Cardiac septum (tissue), 1 donor: ENCODE results near the gene APOBEC3A. TPM values are rescaled to one million over a fixed set of nuclear protein-coding genes. Genes with fewer than 3 reads are reported as not detected.

ENCODE experiments used
- DNase-seq: peaks from one replicate; pipeline ENCODE4 v3.0.0-alpha.2; 2020; ENCODE audit warnings: low spot score
- intact Hi-C: fragments of 100-400 bp; cut with DNase I; formaldehyde crosslinking; loops from one replicate; pipeline ENCODE4 v1.14.0; 2022
- long read RNA-seq: library from polyadenylated mRNA; unstranded; transcript quantifications from one replicate; pipeline ENCODE4 v2.0.0, GENCODE V29; 2021
- total RNA-seq: library from RNA; stranded (reverse); fragmentation: NEBNext Ultra II Directional; extraction: Animal tissue kit (Norgen Biotek cat#: 25700); gene quantifications from one replicate; pipeline ENCODE4 v1.2.1, GENCODE V29; 2021
- donor health status: DM: no; HTN: no; CAD: no.

The APOBEC3A gene
- total RNA-seq = 1.7 TPM
- long read RNA-seq = 0 reads

- intact Hi-C loops = no loop called here
- DNase-seq = peak; percentile 83
Observed at GRCh38 chr22:38957046-38957770, at the start of gene APOBEC3A. TSS of gene APOBEC3A (plus strand) at chr22:38957609. CDS start at chr22:38957692, 83 bp downstream.

GRCh38 chr22:38907767-38908166 lies 49.6 kb upstream of the APOBEC3A start:
- intact Hi-C loops = no loop called here
- no peak for DNase-seq

- no peak for DNase-seq
- intact Hi-C loops = no loop called here
Observed at GRCh38 chr22:38911434-38911833, 46.0 kb upstream of the APOBEC3A start.

GRCh38 chr22:38919631-38920190 lies 37.7 kb upstream of the APOBEC3A start:
- intact Hi-C loops = loop anchor here (10.0 kb wide), 1 partner anchor 135 kb away; no protein-coding TSS in a partner anchor

GRCh38 chr22:38921120-38921519 lies 36.3 kb upstream of the APOBEC3A start:
- DNase-seq = no peak
- intact Hi-C loops = loop anchor here (10.0 kb wide), 1 partner anchor 136 kb away; no protein-coding TSS in a partner anchor

More at GRCh38 chr22:38919631-38920190, 37.7 kb upstream of the APOBEC3A start:
- no peak for DNase-seq

GRCh38 chr22:38921806-38922205 lies 35.6 kb upstream of the APOBEC3A start:
- no peak for DNase-seq
- intact Hi-C loops = loop anchor here (10.0 kb wide), 1 partner anchor 137 kb away; no protein-coding TSS in a partner anchor

- intact Hi-C loops = loop anchor here (1.0 to 10.0 kb wide), 3 partner anchors 41 to 139 kb away; partner anchors contain the start of gene CBX6
- peak; percentile 92 for DNase-seq
Observed at GRCh38 chr22:38923463-38924346, 33.7 kb upstream of the APOBEC3A start.

GRCh38 chr22:38924347-38924952 lies 33.0 kb upstream of the APOBEC3A start:
- intact Hi-C loops = loop anchor here (1.0 to 10.0 kb wide), 3 partner anchors 42 to 140 kb away; partner anchors contain the start of gene CBX6
- peak; percentile 86 for DNase-seq

- no peak for DNase-seq
- intact Hi-C loops = loop anchor here (2.0 to 10.0 kb wide), 2 partner anchors 43 to 141 kb away; no protein-coding TSS in a partner anchor
Observed at GRCh38 chr22:38925571-38926041, 31.8 kb upstream of the APOBEC3A start.

- peak; percentile 93 for DNase-seq
- intact Hi-C loops = loop anchor here (10.0 kb wide), 1 partner anchor 142 kb away; no protein-coding TSS in a partner anchor
Observed at GRCh38 chr22:38927033-38927781, 30.2 kb upstream of the APOBEC3A start.

GRCh38 chr22:38930512-38930911 lies 26.9 kb upstream of the APOBEC3A start:
- intact Hi-C loops = loop anchor here (10.0 kb wide), 1 partner anchor 184 kb away; no protein-coding TSS in a partner anchor
- DNase-seq = no peak

GRCh38 chr22:38935023-38935422 lies 22.4 kb upstream of the APOBEC3A start:
- intact Hi-C loops = loop anchor here (10.0 kb wide), 1 partner anchor 180 kb away; no protein-coding TSS in a partner anchor
- peak; percentile 74 for DNase-seq

GRCh38 chr22:38935616-38936015 lies 21.8 kb upstream of the APOBEC3A start:
- intact Hi-C loops = loop anchor here (10.0 kb wide), 1 partner anchor 179 kb away; no protein-coding TSS in a partner anchor

GRCh38 chr22:38936562-38936961 lies 20.8 kb upstream of the APOBEC3A start:
- DNase-seq = peak; percentile 31
- intact Hi-C loops = loop anchor here (10.0 kb wide), 1 partner anchor 178 kb away; no protein-coding TSS in a partner anchor

More at GRCh38 chr22:38935616-38936015, 21.8 kb upstream of the APOBEC3A start:
- DNase-seq = no peak

GRCh38 chr22:38937036-38937435 lies 20.4 kb upstream of the APOBEC3A start:
- DNase-seq = peak; percentile 63
- intact Hi-C loops = loop anchor here (10.0 kb wide), 1 partner anchor 178 kb away; no protein-coding TSS in a partner anchor

GRCh38 chr22:38937541-38937940 lies 19.9 kb upstream of the APOBEC3A start:
- DNase-seq = peak; percentile 9
- intact Hi-C loops = loop anchor here (10.0 kb wide), 1 partner anchor 177 kb away; no protein-coding TSS in a partner anchor

GRCh38 chr22:38938221-38938620 lies 19.2 kb upstream of the APOBEC3A start:
- DNase-seq = peak; percentile 14
- intact Hi-C loops = loop anchor here (10.0 kb wide), 1 partner anchor 177 kb away; no protein-coding TSS in a partner anchor

GRCh38 chr22:38938925-38939324 lies 18.5 kb upstream of the APOBEC3A start:
- intact Hi-C loops = loop anchor here (10.0 kb wide), 1 partner anchor 176 kb away; no protein-coding TSS in a partner anchor
- DNase-seq = peak; percentile 46
